Nephron progenitor cell (in vitro differentiated cells): ENCODE results near the gene RNF214.

Experiments used
- DNase-seq: peaks from one replicate; pipeline ENCODE4 v3.0.0; 2021
- H3K27ac Mint-ChIP-seq: 2 replicates; pipeline ENCODE4 v1.8.0; 2021; ENCODE audit warnings: mild to moderate bottlenecking, moderate library complexity, mixed read lengths
- H3K27me3 Mint-ChIP-seq: 2 replicates; pipeline ENCODE4 v1.8.0; 2021; ENCODE audit warnings: mild to moderate bottlenecking, low read depth, mixed read lengths; ENCODE audit not compliant: poor library complexity
- H3K36me3 Mint-ChIP-seq: 2 replicates; pipeline ENCODE4 v1.8.0; 2021; ENCODE audit warnings: low read depth, mixed read lengths
- H3K4me1 Mint-ChIP-seq: 2 replicates; pipeline ENCODE4 v1.8.0; 2021; ENCODE audit warnings: mixed read lengths
- H3K4me3 Mint-ChIP-seq: 2 replicates; pipeline ENCODE4 v1.8.0; 2021; ENCODE audit warnings: mild to moderate bottlenecking, moderate library complexity, mixed read lengths
- H3K9me3 Mint-ChIP-seq: 2 replicates; pipeline ENCODE4 v1.8.0; 2021; ENCODE audit warnings: mild to moderate bottlenecking, moderate library complexity, mixed read lengths
- TF ChIP-seq, protein P1 (sequence below): fragments of 200-600 bp; sonication (generic); IDR thresholded peaks from 2 replicates; pipeline ENCODE4 v1.5.0; 2021; ENCODE audit warnings: antibody characterized with exemption

The RNF214 gene

DNA sequence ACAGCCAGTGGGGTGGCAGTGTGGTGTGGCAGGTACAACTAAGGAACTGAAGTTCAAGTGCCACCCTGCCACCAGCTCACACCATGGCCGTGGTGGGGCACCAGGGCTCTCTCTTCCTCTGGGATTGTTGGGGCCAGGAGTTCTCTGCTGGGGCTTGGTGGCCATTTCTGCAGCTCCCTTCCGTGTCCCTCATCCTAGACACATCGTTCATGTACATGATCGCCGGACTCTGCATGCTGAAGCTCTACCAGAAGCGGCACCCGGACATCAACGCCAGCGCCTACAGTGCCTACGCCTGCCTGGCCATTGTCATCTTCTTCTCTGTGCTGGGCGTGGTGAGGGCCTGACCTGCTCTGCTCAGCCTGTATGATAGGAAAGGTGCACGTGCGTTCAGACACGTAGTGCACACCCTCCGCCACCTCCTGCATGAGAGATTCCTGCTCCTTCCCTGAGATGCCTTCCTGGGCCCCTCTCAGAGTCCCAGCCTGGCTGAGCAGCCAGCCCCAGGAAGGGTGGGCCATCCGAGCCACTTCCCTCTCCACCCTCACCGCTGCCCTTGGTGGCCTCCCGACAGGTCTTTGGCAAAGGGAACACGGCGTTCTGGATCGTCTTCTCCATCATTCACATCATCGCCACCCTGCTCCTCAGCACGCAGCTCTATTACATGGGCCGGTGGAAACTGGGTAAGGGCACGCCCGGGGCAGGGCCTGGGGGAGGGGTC lies 40.6 kb upstream of the RNF214 start:
- H3K4me1 Mint-ChIP-seq: peaks cover 14% of the 10 kb centered on the region
- H3K4me3 Mint-ChIP-seq: no peak overlapping the region
- H3K27ac Mint-ChIP-seq: no peak overlapping the region
- peaks cover 5% of the 10 kb centered on the region for H3K27me3 Mint-ChIP-seq
- TF ChIP-seq, protein P1, sequence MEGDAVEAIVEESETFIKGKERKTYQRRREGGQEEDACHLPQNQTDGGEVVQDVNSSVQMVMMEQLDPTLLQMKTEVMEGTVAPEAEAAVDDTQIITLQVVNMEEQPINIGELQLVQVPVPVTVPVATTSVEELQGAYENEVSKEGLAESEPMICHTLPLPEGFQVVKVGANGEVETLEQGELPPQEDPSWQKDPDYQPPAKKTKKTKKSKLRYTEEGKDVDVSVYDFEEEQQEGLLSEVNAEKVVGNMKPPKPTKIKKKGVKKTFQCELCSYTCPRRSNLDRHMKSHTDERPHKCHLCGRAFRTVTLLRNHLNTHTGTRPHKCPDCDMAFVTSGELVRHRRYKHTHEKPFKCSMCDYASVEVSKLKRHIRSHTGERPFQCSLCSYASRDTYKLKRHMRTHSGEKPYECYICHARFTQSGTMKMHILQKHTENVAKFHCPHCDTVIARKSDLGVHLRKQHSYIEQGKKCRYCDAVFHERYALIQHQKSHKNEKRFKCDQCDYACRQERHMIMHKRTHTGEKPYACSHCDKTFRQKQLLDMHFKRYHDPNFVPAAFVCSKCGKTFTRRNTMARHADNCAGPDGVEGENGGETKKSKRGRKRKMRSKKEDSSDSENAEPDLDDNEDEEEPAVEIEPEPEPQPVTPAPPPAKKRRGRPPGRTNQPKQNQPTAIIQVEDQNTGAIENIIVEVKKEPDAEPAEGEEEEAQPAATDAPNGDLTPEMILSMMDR: no peak
- peaks cover 5% of the 10 kb centered on the region for H3K36me3 Mint-ChIP-seq
- DNase-seq: no peak
- no peaks in the 10 kb centered on the region for H3K9me3 Mint-ChIP-seq

DNA sequence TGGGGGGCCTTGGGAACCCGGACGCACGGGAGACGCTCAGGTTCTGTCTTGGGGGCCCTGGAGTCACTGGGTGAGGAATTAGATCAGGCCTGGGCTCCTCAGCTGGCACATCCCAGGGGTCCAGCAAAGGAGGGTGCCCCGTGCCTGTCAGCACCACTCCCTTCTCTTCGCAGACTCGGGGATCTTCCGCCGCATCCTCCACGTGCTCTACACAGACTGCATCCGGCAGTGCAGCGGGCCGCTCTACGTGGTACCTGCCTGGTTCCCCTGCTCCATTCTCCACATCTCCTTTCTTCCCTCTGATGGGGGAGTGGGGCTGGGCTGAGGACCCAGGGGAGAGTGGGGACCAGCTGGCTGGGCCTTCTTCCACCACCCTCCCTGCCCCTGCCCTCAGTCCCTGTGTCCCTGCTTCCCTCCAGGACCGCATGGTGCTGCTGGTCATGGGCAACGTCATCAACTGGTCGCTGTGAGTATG lies 40.0 kb upstream of the RNF214 start:
- H3K36me3 Mint-ChIP-seq: no peaks in the 10 kb centered on the region
- peaks cover 2% of the 10 kb centered on the region for H3K27me3 Mint-ChIP-seq
- no peak for DNase-seq
- no peak overlapping the region for H3K4me3 Mint-ChIP-seq
- TF ChIP-seq, protein P1: no peak
- H3K9me3 Mint-ChIP-seq: no peaks in the 10 kb centered on the region
- no peak overlapping the region for H3K27ac Mint-ChIP-seq
- peaks cover 9% of the 10 kb centered on the region for H3K4me1 Mint-ChIP-seq

- H3K4me3 Mint-ChIP-seq: no peak overlapping the region
- TF ChIP-seq, protein P1: no peak
- H3K27me3 Mint-ChIP-seq: peaks cover 2% of the 10 kb centered on the region
- no peak overlapping the region for H3K27ac Mint-ChIP-seq
- H3K4me1 Mint-ChIP-seq: peaks cover 10% of the 10 kb centered on the region
- no peaks in the 10 kb centered on the region for H3K36me3 Mint-ChIP-seq
- no peak for DNase-seq
- no peaks in the 10 kb centered on the region for H3K9me3 Mint-ChIP-seq
Measured at GRCh38 chr11:117193130-117194020, 39.1 kb upstream of the RNF214 start.

- Mint-ChIP-seq H3K27me3 (peaks cover 2% of the 10 kb centered on the region), H3K4me1 (peaks cover 19% of the 10 kb centered on the region), H3K27ac (no peak overlapping the region), H3K36me3 (no peaks in the 10 kb centered on the region), H3K4me3 (no peak overlapping the region), H3K9me3 (no peaks in the 10 kb centered on the region)
- no peak for DNase-seq
- TF ChIP-seq, protein P1: no peak
Measured at GRCh38 chr11:117194267-117194666, 38.2 kb upstream of the RNF214 start.

- no peaks in the 10 kb centered on the region for H3K9me3 Mint-ChIP-seq
- H3K27ac Mint-ChIP-seq: no peak overlapping the region
- H3K4me3 Mint-ChIP-seq: no peak overlapping the region
- TF ChIP-seq, protein P1: no peak
- peaks cover 6% of the 10 kb centered on the region for H3K27me3 Mint-ChIP-seq
- no peak for DNase-seq
- no peaks in the 10 kb centered on the region for H3K36me3 Mint-ChIP-seq
- peaks cover 29% of the 10 kb centered on the region for H3K4me1 Mint-ChIP-seq
Measured at GRCh38 chr11:117195258-117195657, 37.2 kb upstream of the RNF214 start.
